Esophagus squamous epithelium (tissue), 4 donors: Measurements from ENCODE around the gene DNAH10.

Experiments used
- POLR2A ChIP-seq, 4 donors: fragments of 450-650 bp; IDR thresholded peaks; one replicate each; pipeline ENCODE4 v1.6.1; 2017; ENCODE audit warnings: antibody characterized with exemption in 4 of 4, mild to moderate bottlenecking in 4 of 4, moderate library complexity in 3 of 4
- TF ChIP-seq, protein P1 (sequence below), 6 experiments: fragments of 450-650 bp in 4 of 6; fragments of 200-600 bp in 2 of 6; sonication (generic) in 2 of 6; IDR thresholded peaks; one replicate each; pipeline ENCODE4 v1.5.1; 2016 to 2019; ENCODE audit warnings: antibody characterized with exemption in 6 of 6, mild to moderate bottlenecking in 4 of 6, moderate library complexity in 4 of 6

DNA sequence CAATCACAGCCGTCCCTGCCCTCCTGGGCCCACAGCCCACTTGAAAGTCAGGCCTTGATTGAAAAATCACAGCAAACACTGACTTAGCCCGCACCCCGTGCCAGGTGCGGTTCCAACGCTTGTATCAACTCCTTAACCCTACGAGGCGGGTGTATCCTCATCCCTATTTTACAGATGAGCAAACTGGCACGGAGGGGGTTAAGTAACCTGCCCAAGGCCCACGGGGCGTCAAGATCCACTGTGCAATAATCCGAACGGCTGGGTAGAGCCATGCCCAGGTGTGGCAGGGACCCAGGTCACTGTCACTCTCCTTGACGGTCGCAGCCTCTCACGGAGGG, 583 bp downstream of the DNAH10 start:
- no peak for TF ChIP-seq POLR2A (IDR thresholded peaks at IDR 0.05)
- TF ChIP-seq, protein P1, sequence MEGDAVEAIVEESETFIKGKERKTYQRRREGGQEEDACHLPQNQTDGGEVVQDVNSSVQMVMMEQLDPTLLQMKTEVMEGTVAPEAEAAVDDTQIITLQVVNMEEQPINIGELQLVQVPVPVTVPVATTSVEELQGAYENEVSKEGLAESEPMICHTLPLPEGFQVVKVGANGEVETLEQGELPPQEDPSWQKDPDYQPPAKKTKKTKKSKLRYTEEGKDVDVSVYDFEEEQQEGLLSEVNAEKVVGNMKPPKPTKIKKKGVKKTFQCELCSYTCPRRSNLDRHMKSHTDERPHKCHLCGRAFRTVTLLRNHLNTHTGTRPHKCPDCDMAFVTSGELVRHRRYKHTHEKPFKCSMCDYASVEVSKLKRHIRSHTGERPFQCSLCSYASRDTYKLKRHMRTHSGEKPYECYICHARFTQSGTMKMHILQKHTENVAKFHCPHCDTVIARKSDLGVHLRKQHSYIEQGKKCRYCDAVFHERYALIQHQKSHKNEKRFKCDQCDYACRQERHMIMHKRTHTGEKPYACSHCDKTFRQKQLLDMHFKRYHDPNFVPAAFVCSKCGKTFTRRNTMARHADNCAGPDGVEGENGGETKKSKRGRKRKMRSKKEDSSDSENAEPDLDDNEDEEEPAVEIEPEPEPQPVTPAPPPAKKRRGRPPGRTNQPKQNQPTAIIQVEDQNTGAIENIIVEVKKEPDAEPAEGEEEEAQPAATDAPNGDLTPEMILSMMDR (IDR thresholded peaks at IDR 0.05): no peak
